ENCODE measurements around the gene HES5.

- no peak for TF ChIP-seq CTCF (IDR thresholded peaks at IDR 0.05; ENCODE audit: low read depth, low read length)
- no peak for TF ChIP-seq EZH2phosphoT487 (IDR thresholded peaks at IDR 0.05; ENCODE audit: low read depth)
Measured at GRCh38 chr1:2499260-2499659, 30.8 kb downstream of the HES5 start.
